ENCODE data around the gene RAI1.

DNA sequence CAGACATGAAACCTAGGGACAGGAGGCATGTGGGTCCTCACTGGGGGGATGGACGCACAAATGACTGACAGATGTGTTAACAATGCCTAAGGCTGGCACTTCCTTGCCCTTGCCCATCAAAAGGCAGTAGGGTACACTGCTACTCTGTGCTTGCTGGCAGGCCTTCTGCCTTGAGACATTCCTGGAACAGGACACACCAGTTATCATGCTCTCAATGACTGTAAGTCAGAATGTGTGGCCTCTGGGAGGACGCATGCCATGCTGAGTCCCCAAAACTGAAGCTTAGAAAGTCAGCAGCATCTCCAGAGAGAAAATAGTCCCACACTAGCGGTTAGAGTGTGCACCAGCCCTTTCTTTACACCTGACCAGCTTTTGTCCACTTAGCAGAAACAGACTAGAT lies 171.7 kb downstream of the RAI1 start:
- TF ChIP-seq, protein P1, sequence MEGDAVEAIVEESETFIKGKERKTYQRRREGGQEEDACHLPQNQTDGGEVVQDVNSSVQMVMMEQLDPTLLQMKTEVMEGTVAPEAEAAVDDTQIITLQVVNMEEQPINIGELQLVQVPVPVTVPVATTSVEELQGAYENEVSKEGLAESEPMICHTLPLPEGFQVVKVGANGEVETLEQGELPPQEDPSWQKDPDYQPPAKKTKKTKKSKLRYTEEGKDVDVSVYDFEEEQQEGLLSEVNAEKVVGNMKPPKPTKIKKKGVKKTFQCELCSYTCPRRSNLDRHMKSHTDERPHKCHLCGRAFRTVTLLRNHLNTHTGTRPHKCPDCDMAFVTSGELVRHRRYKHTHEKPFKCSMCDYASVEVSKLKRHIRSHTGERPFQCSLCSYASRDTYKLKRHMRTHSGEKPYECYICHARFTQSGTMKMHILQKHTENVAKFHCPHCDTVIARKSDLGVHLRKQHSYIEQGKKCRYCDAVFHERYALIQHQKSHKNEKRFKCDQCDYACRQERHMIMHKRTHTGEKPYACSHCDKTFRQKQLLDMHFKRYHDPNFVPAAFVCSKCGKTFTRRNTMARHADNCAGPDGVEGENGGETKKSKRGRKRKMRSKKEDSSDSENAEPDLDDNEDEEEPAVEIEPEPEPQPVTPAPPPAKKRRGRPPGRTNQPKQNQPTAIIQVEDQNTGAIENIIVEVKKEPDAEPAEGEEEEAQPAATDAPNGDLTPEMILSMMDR (IDR thresholded peaks at IDR 0.05): no peak
- TF ChIP-seq POLR2A (IDR thresholded peaks at IDR 0.05): no peak

Data from esophagus squamous epithelium (tissue), 4 donors.